Thyroid gland (tissue), 4 donors: ENCODE data around the gene DISC1. TPM values are rescaled to one million over a fixed set of nuclear protein-coding genes. Genes with fewer than 3 reads are reported as not detected.
A peak's percentile ranks its signal among the peaks of the same experiment; 100 is the strongest.
"Not testable (repeated sequence)": the region's sequence is repeated elsewhere in the genome, so short reads cannot be mapped to it uniquely, and the experiment has no call there.

ENCODE experiments used
- DNase-seq, 2 donors: peaks; one replicate each; pipeline ENCODE4 v3.0.0-alpha.2; 2019
- H3K27ac ChIP-seq, 3 donors: fragments of 200-600 bp; sonication (generic); 1 replicate in 2 of 3; 2 replicates in 1 of 3; pipeline ENCODE4 v1.5.1; 2016 to 2019; ENCODE audit warnings: mild to moderate bottlenecking in 1 of 3, moderate library complexity in 1 of 3
- H3K27me3 ChIP-seq: fragments of 200-600 bp; sonication (generic); one replicate; pipeline ENCODE4 v1.5.1; 2019
- H3K36me3 ChIP-seq, 2 donors: fragments of 200-600 bp; sonication (generic); one replicate each; pipeline ENCODE4 v1.5.1; 2016 to 2019
- H3K4me1 ChIP-seq, 2 donors: fragments of 200-600 bp; sonication (generic); one replicate each; pipeline ENCODE4 v1.5.1; 2017 to 2019
- H3K4me3 ChIP-seq, 3 donors: fragments of 200-600 bp; sonication (generic); replicated peaks in 1 of 3; 1 replicate in 2 of 3; 2 replicates in 1 of 3; pipeline ENCODE4 v1.5.1; 2016; ENCODE audit warnings: mild to moderate bottlenecking in 1 of 3
- H3K9me3 ChIP-seq: fragments of 200-600 bp; sonication (generic); one replicate; pipeline ENCODE4 v1.5.1; 2017
- CTCF ChIP-seq, 6 experiments: fragments of 200-600 bp in 3 of 6; fragments of 450-650 bp in 3 of 6; sonication (generic) in 3 of 6; IDR thresholded peaks; one replicate each; pipeline ENCODE4 v1.5.1; 2016 to 2019; ENCODE audit warnings: antibody characterized with exemption in 6 of 6, mild to moderate bottlenecking in 2 of 6, inconsistent platforms in 1 of 6, moderate library complexity in 1 of 6
- POLR2A ChIP-seq, 2 donors: fragments of 450-650 bp; IDR thresholded peaks; one replicate each; pipeline ENCODE4 v1.6.1; 2017; ENCODE audit warnings: antibody characterized with exemption in 2 of 2, mild to moderate bottlenecking in 2 of 2, moderate library complexity in 1 of 2
- WGBS, 2 donors: methylation state at CpG; one replicate each; pipeline ENCODE4 v1.1.5; 2017; 5-methylcytosine and 5-hydroxymethylcytosine counted together
- intact Hi-C: fragments of 100-400 bp; cut with DNase I; formaldehyde crosslinking; loops from one replicate; pipeline ENCODE4 v1.15.1; 2023
- total RNA-seq, 4 donors: library from RNA; depleted of rRNA; stranded (reverse); fragments of >200 nt; gene quantifications; one replicate each; pipeline ENCODE4 v1.2.3, GENCODE V29; 2016

Gene DISC1
- total RNA-seq, 4 donors from 2014 or later = 6.9 to 17.7 (median 9.8) TPM

- DNase-seq = no peak
- no peaks in the 10 kb centered on the region for H3K4me1 ChIP-seq
- intact Hi-C loops = no loop called here
- H3K9me3 ChIP-seq = no peaks in the 10 kb centered on the region
- TF ChIP-seq POLR2A (IDR thresholded peaks at IDR 0.05) = no peak
- no peak for TF ChIP-seq CTCF (IDR thresholded peaks at IDR 0.05)
- H3K27ac ChIP-seq = no peak overlapping the region
- H3K4me3 ChIP-seq = no peak overlapping the region
- 82 to 88% methylated on average over 7 of the region's 7 CpGs for WGBS, 2 donors
- no peaks in the 10 kb centered on the region for H3K36me3 ChIP-seq
- H3K27me3 ChIP-seq = no peaks in the 10 kb centered on the region
These were observed 96.6 kb downstream of the DISC1 start for GRCh38 chr1:231723146-231723545.

DNA sequence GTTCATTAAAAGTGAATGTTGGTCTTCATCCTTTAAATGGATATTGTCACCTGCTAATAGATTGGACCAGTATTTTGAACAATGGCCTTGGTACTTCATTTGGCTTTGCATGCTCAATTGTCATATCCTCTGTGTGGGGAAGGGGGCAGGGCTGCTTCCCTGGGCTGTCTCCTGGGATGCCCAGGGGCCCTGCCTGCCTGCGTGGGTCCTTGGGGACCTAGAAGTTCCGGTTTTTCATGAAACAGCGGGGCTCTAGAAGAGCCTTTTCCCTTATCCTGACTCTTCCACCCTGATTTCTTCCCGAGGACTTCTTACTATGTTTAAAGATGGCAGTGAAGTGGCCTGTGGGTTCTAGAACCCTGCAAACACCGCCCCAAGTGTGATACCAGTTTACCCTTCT lies 97.5 kb downstream of the DISC1 start:
- Histone ChIP-seq H3K36me3 (no peaks in the 10 kb centered on the region), H3K4me1 (no peaks in the 10 kb centered on the region), H3K27ac (no peak overlapping the region), H3K4me3 (no peak overlapping the region), H3K9me3 (no peaks in the 10 kb centered on the region), H3K27me3 (no peaks in the 10 kb centered on the region)
- intact Hi-C loops = no loop called here
- DNase-seq = no peak
- TF ChIP-seq CTCF (IDR thresholded peaks at IDR 0.05) = no peak
- no peak for TF ChIP-seq POLR2A (IDR thresholded peaks at IDR 0.05)
- WGBS, 2 donors = 84 to 87% methylated on average over 5 of the region's 5 CpGs

DNA sequence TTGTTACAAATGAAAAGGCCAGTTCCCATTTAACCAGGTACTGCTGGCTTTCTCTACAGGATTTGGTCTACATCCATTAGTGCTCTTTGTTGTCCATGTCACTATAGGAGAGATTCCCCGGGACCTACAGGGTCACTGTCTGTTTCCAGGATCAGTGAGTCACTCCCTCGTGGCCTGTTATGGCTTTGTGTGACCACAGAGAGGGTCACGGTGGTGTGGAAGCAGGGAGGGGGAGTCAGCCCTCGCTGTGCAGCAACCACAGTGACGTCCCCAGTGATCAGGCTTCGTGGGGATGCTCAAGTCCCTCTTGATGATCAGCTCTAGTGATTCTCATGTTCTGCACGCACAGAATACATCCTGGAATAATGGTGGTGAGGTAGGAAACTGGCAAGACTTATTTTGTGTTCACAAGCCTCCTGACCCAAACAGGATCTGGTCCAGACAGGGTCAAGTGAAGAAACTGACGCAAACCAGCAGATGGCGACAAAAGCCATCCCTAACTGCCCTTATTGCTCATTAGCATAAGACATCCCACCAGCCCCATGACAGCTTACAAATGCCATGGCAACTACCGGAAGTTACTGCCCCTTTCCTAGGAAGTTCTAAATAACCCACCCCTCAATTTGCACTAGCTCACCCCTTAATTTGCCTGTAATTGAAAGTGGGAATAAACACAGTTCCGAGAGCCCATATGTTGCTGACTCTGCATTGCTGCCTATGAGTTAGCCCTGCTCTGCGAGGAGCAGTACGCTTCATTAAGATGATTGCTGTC lies 98.5 kb downstream of the DISC1 start:
- Histone ChIP-seq H3K27ac (no peak overlapping the region), H3K4me3 (no peak overlapping the region), H3K4me1 (no peaks in the 10 kb centered on the region), H3K9me3 (no peaks in the 10 kb centered on the region), H3K27me3 (no peaks in the 10 kb centered on the region), H3K36me3 (no peaks in the 10 kb centered on the region)
- DNase-seq = peak; percentile 7 to 8
- WGBS, 2 donors = 67 to 78% methylated on average over 7 to 13 of the region's 13 CpGs
- intact Hi-C loops = no loop called here
- no peak for TF ChIP-seq CTCF (IDR thresholded peaks at IDR 0.05)
- TF ChIP-seq POLR2A (IDR thresholded peaks at IDR 0.05) = no peak

- intact Hi-C loops = no loop called here
- Histone ChIP-seq H3K36me3 (no peaks in the 10 kb centered on the region), H3K27me3 (no peaks in the 10 kb centered on the region), H3K27ac (no peak overlapping the region), H3K4me3 (no peak overlapping the region), H3K9me3 (no peaks in the 10 kb centered on the region), H3K4me1 (peaks cover 0 to 5% of the 10 kb centered on the region in 2 donors)
- WGBS, 2 donors = 93 to 96% methylated on average over 2 of the region's 2 CpGs
- DNase-seq = no peak
- no peak for TF ChIP-seq POLR2A (IDR thresholded peaks at IDR 0.05)
- no peak for TF ChIP-seq CTCF (IDR thresholded peaks at IDR 0.05)
These were observed 100.6 kb downstream of the DISC1 start for GRCh38 chr1:231727171-231727570.

GRCh38 chr1:231728987-231729386 lies 102.4 kb downstream of the DISC1 start:
- DNase-seq, intact Hi-C loops, H3K4me1 ChIP-seq, H3K36me3 ChIP-seq, H3K4me3 ChIP-seq, H3K27ac ChIP-seq, H3K9me3 ChIP-seq, H3K27me3 ChIP-seq: not testable (repeated sequence)
- 96 to 99% methylated on average over 4 of the region's 4 CpGs for WGBS, 2 donors
